ENCODE data around the gene CDIP1.

Gene CDIP1

DNA sequence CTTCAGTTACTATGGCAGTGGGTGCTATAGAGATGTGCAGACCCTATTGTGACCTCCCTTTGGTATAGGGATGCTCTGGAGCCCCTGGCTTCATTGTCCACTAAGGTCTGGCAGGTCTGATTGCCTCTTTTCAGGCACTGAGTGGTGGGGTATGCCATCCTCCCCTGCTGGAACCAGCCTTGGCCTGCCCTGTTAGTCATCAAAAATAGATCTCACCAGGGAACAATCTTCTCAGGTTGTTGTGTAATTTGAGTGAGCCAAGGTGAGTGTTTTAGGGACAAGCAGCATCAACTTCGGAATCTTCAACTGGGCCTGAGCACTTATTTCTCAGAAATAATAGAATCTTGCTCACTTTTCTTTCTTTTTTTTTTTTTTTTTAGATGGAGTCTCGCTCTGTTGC, 42.8 kb downstream of the CDIP1 start:
- no peak for DNase-seq (ENCODE audit: low read depth)

DNA sequence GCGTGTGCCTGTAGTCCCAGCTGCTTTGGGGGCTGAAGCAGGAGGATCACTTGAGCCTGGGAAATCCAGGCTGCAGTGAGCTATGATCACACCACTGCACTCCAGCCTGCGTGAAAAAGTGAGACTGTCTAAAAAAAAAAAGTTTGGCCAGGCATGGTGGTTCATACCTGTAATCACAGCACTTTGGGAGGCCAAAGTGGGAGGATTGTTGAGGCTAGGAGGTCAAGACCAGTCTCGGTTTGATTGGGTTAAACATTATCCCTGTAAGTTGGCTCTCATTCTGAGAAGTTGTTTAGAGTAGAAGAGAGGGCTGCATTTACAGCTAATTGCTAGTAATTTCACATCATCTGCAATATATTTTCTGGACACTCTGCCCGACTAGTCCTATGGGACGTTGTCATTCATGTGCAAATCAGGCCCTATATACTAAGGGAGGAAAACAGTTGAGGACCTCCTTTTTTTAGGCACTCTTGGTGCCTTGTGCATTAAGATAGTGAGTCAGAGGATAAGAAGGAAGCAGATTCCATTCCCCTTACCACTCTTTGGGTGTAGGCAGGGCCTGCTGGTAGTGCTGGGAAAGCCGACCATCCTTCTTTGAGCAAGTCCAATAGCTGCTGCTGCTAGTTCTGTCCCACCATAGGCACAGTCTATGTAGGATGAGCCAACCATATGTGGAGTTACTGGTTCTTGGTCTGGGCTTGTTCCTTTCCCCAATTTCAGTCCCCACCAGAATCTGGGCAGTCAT, 43.7 kb downstream of the CDIP1 start:
- TF ChIP-seq, protein P1, sequence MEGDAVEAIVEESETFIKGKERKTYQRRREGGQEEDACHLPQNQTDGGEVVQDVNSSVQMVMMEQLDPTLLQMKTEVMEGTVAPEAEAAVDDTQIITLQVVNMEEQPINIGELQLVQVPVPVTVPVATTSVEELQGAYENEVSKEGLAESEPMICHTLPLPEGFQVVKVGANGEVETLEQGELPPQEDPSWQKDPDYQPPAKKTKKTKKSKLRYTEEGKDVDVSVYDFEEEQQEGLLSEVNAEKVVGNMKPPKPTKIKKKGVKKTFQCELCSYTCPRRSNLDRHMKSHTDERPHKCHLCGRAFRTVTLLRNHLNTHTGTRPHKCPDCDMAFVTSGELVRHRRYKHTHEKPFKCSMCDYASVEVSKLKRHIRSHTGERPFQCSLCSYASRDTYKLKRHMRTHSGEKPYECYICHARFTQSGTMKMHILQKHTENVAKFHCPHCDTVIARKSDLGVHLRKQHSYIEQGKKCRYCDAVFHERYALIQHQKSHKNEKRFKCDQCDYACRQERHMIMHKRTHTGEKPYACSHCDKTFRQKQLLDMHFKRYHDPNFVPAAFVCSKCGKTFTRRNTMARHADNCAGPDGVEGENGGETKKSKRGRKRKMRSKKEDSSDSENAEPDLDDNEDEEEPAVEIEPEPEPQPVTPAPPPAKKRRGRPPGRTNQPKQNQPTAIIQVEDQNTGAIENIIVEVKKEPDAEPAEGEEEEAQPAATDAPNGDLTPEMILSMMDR (IDR thresholded peaks at IDR 0.05; ENCODE audit: control insufficient read depth, insufficient read depth, low read depth, low read length, missing control alignments), result no peak
- H3K4me3 ChIP-seq (ENCODE audit: control insufficient read depth, low read depth, low read length), result no peak overlapping the region
- DNase-seq (ENCODE audit: low read depth), result no peak

More for the DNA sequence above, 42.8 kb downstream of the CDIP1 start:
- TF ChIP-seq, protein P1 (IDR thresholded peaks at IDR 0.05; ENCODE audit: control insufficient read depth, insufficient read depth, low read depth, low read length, missing control alignments), result no peak
- no peak overlapping the region for H3K4me3 ChIP-seq (ENCODE audit: control insufficient read depth, low read depth, low read length)

DNA sequence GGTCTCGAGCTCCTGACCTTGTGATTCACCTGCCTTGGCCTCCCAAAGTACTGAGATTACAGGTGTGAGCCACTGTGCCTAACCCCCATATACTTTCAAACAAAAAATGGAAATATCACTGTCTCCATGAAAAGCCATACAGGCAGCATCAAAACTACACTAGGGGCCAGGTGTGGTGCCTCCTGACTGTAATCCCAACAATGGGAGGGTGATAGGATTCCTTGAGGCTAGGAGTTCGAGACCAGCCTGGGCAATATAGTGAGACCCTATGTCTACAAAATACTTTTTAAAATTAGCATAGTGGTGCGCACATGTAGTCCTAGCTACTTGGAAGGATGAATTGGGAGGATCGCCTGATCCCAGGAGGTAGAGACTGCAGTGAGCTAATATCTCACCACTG, 46.7 kb downstream of the CDIP1 start:
- DNase-seq (ENCODE audit: low read depth), result no peak
- TF ChIP-seq, protein P1 (IDR thresholded peaks at IDR 0.05; ENCODE audit: control insufficient read depth, insufficient read depth, low read depth, low read length, missing control alignments), result no peak
- H3K4me3 ChIP-seq (ENCODE audit: control insufficient read depth, low read depth, low read length), result no peak overlapping the region

- TF ChIP-seq, protein P1 (IDR thresholded peaks at IDR 0.05; ENCODE audit: control insufficient read depth, insufficient read depth, low read depth, low read length, missing control alignments), result no peak
- no peak for DNase-seq (ENCODE audit: low read depth)
Measured at GRCh38 chr16:4489030-4489429, 49.5 kb downstream of the CDIP1 start.

GRCh38 chr16:4488499-4488967, 50.0 kb downstream of the CDIP1 start:
- no peak overlapping the region for H3K4me3 ChIP-seq (ENCODE audit: control insufficient read depth, low read depth, low read length)
- DNase-seq (ENCODE audit: low read depth), result no peak
- TF ChIP-seq, protein P1 (IDR thresholded peaks at IDR 0.05; ENCODE audit: control insufficient read depth, insufficient read depth, low read depth, low read length, missing control alignments), result no peak

More at GRCh38 chr16:4489030-4489429, 49.5 kb downstream of the CDIP1 start:
- no peak overlapping the region for H3K4me3 ChIP-seq (ENCODE audit: control insufficient read depth, low read depth, low read length)

DNA sequence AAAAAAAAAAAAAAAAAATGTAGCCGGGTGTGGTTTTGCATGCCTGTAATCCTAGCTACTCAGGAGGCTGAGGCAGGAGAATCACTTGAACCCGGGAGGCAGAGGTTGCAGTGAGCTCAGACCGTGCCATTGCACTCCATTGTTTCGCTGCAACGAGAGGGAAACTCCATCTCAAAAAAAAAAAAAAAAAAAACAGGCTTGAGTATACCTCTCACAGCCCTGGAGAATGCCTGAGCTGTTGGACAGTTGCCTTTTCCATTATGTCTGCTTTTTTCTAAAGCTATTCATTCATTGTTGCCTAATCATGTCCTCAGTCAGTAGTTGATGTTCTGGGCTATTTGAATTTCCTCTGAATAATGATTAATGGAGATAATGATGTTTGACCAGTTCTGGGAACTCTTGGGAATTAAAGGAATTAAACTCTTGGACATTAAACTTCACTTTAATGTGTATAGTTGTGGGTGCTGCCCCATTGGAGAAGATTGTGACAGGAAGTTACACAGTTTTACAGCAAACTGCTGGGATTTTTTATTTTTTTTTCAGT, 50.5 kb downstream of the CDIP1 start:
- no peak overlapping the region for H3K4me3 ChIP-seq (ENCODE audit: control insufficient read depth, low read depth, low read length)
- TF ChIP-seq, protein P1 (IDR thresholded peaks at IDR 0.05; ENCODE audit: control insufficient read depth, insufficient read depth, low read depth, low read length, missing control alignments), result no peak
- no peak for DNase-seq (ENCODE audit: low read depth)
